ENCODE data around the gene SNTB2. TPM values are rescaled to one million over a fixed set of nuclear protein-coding genes. Genes with fewer than 3 reads are reported as not detected.
A peak's percentile ranks its signal among the peaks of the same experiment; 100 is the strongest.

The SNTB2 gene
- total and polyA plus RNA-seq, 2 of the 4 experiments (the other 2 are of a cell fraction), result 23.5 to 47.5 TPM

GRCh38 chr16:69348222-69348621 is 161.3 kb downstream of the SNTB2 start:
- 0 out of 4 replicates have a peak, but pooled peaks cover 0 to 4% of the 10 kb centered on the region in 2 experiments for H3K79me1 ChIP-seq (ENCODE audit: low read depth in 1 of 2, low read length in 2 of 2)
- H3K18ac ChIP-seq (ENCODE audit: low read depth, low read length), result no peak overlapping the region
- ATAC-seq (ENCODE audit: low read depth) (peak; percentile 33; the same call in 1 of the 2 replicates), DNase-seq (no peak)
- no peak overlapping the region for H3K23ac ChIP-seq (ENCODE audit: low read depth, low read length)
- no peaks in the 10 kb centered on the region for H3K9me3 ChIP-seq (ENCODE audit: control insufficient read depth, insufficient read depth, low read length)
- H3K56ac ChIP-seq (ENCODE audit: extremely low read depth, insufficient read depth, low read length), result no peak overlapping the region
- no peak overlapping the region for H2AK9ac ChIP-seq (replicated peaks; ENCODE audit: low read depth, low read length, poor library complexity)
- no peak overlapping the region for H3K9ac ChIP-seq (ENCODE audit: low read depth, low read length)
- no peak overlapping the region for H2BK20ac ChIP-seq (ENCODE audit: low read depth, low read length)
- ChIA-PET POLR2A (ENCODE audit: unreplicated experiment) (no interaction called here), CTCF (interaction anchor here (0.7 kb wide), 1 partner anchor 378 kb away, joined by 3 read pairs; no protein-coding TSS in a partner anchor)
- H2AK5ac ChIP-seq (ENCODE audit: low read depth, low read length), result no peak overlapping the region
- no peak overlapping the region for H3K4me3 ChIP-seq (ENCODE audit: insufficient read depth, low read depth, low read length)
- no peak overlapping the region for H3K27ac ChIP-seq (ENCODE audit: insufficient read depth, low read length)
- in situ Hi-C loops (cut with MboI; ENCODE audit: low sequenced_read_pairs) (no loop called here), dilution Hi-C loops (cut with HindIII; ENCODE audit: low sequenced_read_pairs, unreplicated experiment) (no loop called here), intact Hi-C loops (cut with micrococcal nuclease) (no loop called here)
- H4K8ac ChIP-seq (ENCODE audit: low read depth in 2 of 2, low read length in 2 of 2), result no peak overlapping the region
- no peak overlapping the region for H3K4ac ChIP-seq (ENCODE audit: low read depth, low read length)
- H3K36me3 ChIP-seq (ENCODE audit: control insufficient read depth, insufficient read depth, low read length), result peaks cover 9% of the 10 kb centered on the region
- H4K20me1 ChIP-seq (ENCODE audit: insufficient read depth, low read length), result no peaks in the 10 kb centered on the region
- no TSS peak for BruUV-seq (replicated peaks)
- H3K14ac ChIP-seq (replicated peaks; ENCODE audit: low read depth, low read length), result no peak overlapping the region
- H3K9me1 ChIP-seq (ENCODE audit: insufficient read depth, low read length), result peaks cover 3% of the 10 kb centered on the region; the same call in 1 of the 2 replicates
- H3K4me1 ChIP-seq (ENCODE audit: control insufficient read depth, insufficient read depth, low read length), result peaks cover 2% of the 10 kb centered on the region; the same call in 1 of the 2 replicates
- 100% methylated on average over 2 of the region's 6 CpGs; no CpG with 5 or more reads in 1 of the 2 experiments for WGBS, 2 experiments (ENCODE audit: extremely low coverage in 2 of 2, insufficient read length in 1 of 2)
- no peaks in the 10 kb centered on the region for H3K27me3 ChIP-seq (ENCODE audit: control insufficient read depth, insufficient read depth, low read length)
- H4K91ac ChIP-seq (ENCODE audit: insufficient read depth, low read depth, low read length), result no peak overlapping the region
- no peak overlapping the region for H2AFZ ChIP-seq (replicated peaks; ENCODE audit: low read length, poor library complexity)
- H4K5ac ChIP-seq (ENCODE audit: low read depth, low read length), result no peak overlapping the region
- H3K4me2 ChIP-seq (ENCODE audit: low read depth, low read length), result no peak overlapping the region
- TF ChIP-seq RCOR1 (IDR thresholded peaks at IDR 0.05; ENCODE audit: insufficient replicate concordance, low read length), result no peak
- TF ChIP-seq RFX5 (IDR thresholded peaks at IDR 0.05; ENCODE audit: low read depth, low read length), result no peak
- no peak for TF ChIP-seq ELK1 (IDR thresholded peaks at IDR 0.05; ENCODE audit: borderline replicate concordance, low read depth, low read length)
- TF ChIP-seq FOS (IDR thresholded peaks at IDR 0.05; ENCODE audit: low read depth, low read length), result no peak
- no peak for TF ChIP-seq MAFK (IDR thresholded peaks at IDR 0.05; ENCODE audit: low read depth, low read length)
- no peak overlapping the region for H2BK5ac ChIP-seq (ENCODE audit: low read depth, low read length, poor library complexity, severe bottlenecking)
- H2BK15ac ChIP-seq (ENCODE audit: low read depth, low read length), result no peak overlapping the region
- no peak overlapping the region for H2BK120ac ChIP-seq (ENCODE audit: low read depth, low read length)

Measured in IMR-90 (cell line).